Epithelial cell of prostate (primary cell): ENCODE results near the gene VIT.
"Not testable (repeated sequence)": the region's sequence is repeated elsewhere in the genome, so short reads cannot be mapped to it uniquely, and the experiment has no call there.

Experiments used
- DNase-seq: peaks from one replicate; pipeline ENCODE4 v3.0.0-alpha.2; 2011; ENCODE audit warnings: low read depth, low spot score
- H3K27ac ChIP-seq: fragments of 450-650 bp; 2 replicates; pipeline ENCODE4 v1.5.1; 2017; ENCODE audit warnings: mild to moderate bottlenecking

The VIT gene

DNA sequence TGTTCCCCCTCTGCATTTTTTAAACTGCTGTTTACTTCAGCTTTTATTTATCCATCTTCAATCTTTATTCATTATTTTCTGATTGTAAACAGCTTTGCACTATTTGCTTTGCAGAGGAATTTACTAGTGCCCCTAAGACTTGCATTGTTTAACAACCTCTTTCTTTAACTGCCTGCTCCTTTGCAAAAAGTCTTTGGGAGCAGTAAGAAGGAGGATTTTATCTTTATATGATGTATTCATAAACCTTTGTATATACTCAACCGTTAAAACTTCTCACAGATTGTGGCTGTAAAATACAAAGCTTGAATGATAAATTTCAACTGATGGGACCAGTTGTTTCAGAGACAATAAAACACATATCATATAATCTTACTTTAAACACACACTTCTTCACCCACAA lies 20.1 kb upstream of the VIT start:
- H3K27ac ChIP-seq, result no peak overlapping the region
- DNase-seq, result no peak

DNA sequence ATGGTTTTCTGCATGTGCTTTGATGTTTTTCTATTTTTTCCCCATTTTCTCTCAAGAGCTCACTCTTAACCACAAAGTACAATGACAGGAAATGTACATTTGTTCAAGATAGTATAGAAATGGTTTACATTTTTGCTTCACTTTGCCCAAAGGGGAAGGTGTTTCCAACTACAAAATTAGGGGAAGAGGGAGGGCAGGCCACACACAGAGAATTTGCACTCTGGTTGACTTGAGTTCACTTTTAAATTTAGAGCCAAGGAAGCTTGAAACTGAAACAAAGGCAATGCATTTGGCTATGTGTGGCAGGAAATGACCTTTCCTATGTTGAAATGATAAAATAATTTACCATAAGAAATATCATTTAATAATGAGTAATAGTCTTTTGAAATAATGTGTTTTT lies 19.1 kb upstream of the VIT start:
- H3K27ac ChIP-seq, result no peak overlapping the region

DNA sequence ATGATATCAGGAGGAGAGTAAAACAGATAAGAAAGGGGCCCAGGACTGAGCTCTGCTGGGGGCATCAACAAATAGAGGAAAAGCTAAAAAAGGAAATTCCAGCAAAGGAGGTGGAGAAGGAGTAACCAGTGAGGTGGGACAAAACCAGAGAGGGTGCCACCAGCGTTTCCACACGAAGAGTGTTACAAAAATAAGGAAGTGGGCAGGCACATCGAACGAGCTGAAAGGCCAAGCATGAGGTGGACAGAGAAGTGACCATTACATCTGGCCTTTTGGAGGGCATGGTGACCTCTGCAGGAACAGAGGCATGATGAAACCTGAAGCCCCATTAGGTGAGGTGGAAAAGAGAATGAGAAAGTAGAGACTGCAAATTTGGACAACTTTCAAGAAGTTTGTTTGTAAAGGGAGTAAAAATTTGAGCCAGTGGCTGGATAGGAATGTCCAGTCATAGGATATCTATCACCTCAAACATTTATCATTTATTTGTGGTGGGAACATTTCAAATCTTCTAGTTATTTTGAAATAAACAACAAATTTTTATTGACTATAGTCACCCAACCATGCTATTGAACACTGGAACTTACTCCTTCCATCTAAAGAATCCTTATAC lies 18.4 kb upstream of the VIT start:
- DNase-seq, result no peak
- H3K27ac ChIP-seq, result no peak overlapping the region

More for the DNA sequence above, 19.1 kb upstream of the VIT start:
- DNase-seq, result no peak

DNA sequence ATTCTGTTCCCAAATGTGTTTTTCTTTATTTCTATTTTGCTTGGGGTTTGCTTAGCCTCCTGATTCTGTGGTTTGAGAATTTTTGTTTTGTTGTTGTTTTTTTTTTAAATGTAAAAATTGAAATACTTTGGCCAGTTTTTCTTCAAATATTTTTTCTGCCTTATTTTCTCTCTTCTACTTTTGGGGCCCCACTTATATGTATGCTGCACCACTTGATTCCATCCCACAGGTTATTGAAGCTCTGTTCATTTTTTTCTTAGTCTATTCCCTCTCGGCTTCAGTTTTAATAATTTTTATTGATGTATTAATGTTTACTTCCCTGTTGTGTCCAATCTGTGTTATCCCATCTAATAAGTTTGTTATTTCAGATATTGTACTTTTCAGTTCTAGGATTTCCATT lies 17.7 kb upstream of the VIT start:
- DNase-seq, result no peak
- H3K27ac ChIP-seq, result no peak overlapping the region

DNA sequence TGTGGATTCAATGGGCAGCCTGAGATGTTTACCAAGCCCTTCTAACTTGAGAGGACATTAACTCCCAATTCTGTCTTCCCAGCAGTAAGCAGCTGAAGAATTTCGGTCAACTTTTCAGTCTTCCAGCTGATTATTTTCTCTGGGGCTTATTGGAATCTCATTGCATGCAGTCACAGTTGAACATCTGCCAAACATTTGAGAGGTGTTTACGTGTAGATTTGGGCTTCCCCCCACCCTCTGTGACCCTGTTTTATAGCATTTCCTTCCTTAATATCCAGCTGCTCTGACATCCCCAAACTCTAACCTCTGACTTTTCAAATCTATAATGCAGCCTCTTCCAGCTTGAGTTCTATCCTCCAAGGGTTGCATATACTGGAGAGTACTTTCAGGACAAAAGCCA lies 16.5 kb upstream of the VIT start:
- no peak for DNase-seq
- no peak overlapping the region for H3K27ac ChIP-seq

DNA sequence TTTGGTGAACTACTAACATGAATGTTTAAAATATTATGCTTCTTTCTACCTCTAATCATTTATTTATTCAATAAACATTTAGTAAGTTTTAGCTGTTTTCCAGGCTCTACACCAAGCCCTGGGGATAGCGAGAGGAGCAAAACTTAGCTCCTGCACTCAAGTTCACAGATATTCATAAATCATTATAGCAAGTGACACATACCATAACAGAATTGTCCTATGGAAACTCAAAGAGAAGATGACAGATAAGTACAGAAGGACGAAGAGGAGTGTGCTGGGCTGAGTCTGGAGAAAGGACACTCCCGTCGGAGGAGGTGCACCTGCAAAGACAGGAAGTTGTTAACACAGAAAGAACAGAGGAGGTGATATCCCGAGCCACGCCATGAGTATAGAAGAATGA lies 13.9 kb upstream of the VIT start:
- H3K27ac ChIP-seq, result no peak overlapping the region
- no peak for DNase-seq

DNA sequence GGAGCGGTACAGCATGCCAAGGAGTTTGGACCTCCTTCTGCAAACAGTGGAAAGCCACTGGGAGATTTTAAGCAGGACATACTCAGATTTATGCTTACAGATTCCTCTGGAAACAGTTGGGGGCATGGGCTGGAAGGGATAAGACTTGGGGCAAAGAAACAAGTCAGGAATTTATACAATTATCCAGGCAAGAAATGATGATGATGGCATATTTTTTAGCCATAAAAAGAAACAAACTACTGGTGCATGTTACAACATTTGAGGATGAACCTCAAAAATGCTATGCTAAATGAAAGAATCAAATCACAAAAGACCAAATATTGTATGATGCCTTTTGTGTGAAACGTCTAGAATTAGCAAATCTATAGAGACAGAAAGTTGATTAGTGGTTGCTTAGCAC lies 13.5 kb upstream of the VIT start:
- no peak overlapping the region for H3K27ac ChIP-seq
- no peak for DNase-seq

DNA sequence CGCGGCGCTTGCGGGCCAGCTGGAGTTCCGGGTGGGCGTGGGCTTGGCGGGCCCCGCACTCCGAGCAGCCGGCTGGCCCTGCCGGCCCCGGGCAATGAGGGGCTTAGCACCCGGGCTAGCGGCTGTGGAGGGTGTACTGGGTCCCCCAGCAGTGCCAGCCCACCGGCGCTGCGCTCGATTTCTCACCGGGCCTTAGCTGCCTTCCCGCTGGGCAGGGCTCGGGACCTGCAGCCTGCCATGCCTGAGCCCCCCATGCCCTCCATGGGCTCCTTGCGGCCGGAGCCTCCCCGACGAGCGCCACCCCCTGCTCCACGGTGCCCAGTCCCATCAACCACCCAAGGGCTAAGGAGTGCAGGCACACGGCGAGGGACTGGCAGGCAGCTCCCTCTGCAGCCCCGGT lies 8.2 kb upstream of the VIT start:
- not testable (repeated sequence) for DNase-seq, H3K27ac ChIP-seq

DNA sequence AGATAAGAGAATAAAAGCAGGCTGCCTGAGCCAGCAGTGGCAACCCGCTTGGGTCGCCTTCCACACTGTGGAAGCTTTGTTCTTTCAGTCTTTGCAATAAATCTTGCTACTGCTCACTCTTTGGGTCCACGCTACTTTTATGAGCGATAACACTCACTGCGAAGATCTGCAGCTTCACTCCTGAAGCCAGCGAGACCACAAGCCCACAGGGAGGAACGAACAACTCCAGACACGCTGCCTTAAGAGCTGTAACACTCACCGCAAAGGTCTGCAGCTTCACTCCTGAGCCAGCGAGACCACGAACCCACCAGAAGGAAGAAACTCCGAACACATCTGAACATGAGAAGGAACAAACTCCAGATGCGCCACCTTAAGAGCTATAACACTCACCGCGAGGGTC lies 7.5 kb upstream of the VIT start:
- H3K27ac ChIP-seq, DNase-seq: not testable (repeated sequence)

DNA sequence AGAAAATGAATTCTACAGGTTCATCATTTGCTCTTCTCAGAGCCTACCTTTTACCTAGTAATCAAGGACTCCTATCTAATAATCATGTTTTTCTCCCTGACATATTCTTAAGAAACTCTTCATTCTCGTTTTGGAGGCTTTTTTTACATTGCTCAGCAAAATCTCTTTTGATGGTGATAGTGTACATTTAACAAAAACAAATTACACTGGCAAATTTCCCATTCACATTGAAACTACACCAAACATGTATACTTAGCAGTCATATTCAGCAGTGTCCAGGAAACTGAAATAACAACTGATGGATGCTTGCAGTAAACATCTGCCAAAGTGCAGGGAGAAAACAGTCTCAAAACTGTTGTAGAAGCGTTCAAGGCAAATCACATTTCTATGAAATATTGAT lies 4.4 kb upstream of the VIT start:
- no peak overlapping the region for H3K27ac ChIP-seq
- no peak for DNase-seq

DNA sequence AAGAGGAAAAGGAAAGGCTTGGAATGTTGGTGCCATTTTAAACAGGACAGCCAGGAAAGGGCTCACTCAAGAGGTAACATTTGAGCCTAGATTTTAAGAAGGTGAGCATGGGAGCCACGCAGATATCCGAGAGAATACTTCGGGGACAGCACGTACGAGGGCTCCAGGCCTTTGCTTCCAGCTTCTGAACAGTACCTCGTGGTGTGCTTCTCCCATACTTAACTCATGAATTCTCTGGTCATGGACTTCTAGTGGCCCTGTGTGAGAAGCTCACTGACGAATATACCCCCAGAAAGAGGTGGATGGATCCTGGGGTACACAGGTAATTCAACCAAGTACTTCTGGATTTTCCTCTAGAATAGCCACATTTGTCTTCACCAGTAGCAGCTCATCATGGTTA lies 2.7 kb upstream of the VIT start:
- DNase-seq, result no peak
- H3K27ac ChIP-seq, result no peak overlapping the region

DNA sequence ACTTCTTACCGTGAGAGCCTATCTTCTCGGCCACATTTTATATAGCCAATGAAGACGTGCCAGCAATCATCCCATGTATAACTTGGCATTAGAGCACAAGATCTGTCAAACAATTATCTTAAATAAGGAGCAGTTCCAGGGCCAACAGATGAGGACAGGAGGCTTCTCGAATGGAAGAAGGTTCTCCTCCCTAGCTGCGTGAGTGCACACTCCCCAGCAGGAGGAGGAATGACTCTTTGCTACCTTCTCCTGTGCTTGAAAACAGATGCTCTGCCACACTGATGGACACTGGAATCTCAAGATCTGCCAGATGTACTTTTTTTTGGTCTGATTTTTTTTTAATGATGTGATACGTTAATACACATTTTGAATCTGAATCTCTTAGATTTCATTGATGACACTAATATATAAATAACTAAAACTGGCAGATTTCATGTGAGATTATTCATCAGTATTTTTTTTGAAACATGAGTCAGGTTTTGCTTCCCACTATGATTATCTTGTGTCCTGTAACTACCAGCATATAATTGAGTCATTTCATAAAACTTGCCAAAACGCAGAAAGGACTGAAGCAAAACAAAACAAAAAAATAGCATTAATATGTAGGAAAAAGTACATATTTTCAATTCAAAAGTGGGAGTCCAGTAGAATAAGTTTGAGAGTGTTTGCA lies 626 bp upstream of the VIT start:
- H3K27ac ChIP-seq, result no peak overlapping the region
- DNase-seq, result no peak

DNA sequence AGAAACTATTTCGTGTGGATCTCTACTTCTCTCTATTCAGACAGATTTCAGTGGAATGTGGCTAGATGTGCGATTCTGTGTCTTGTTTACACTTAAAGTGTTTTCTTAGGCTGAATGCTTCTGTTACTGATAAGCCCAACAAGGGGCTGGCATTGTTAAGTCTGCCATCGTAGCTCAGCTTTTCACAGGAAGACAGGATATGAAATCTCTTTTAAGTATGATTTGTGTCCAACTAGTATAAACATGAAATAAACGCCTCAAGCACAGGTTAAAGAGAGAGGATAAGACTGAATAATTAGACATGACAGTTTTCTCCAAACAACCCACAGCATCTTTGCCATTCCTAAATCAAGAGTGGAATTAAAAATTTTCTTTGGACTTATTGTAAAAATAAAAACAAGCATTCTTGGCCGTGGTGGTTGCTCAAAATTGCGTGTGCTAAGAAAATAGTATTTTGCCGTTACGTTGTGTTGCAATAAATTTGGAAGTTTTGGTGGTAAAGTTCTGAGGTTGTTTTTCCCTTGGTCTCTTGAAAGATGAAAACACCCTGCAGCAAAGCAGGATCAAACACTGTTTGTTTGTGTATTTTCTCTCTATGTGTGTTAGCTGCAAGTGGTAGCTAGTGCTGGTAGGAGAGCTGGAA lies 1.0 kb downstream of the VIT start:
- DNase-seq, result no peak
- no peak overlapping the region for H3K27ac ChIP-seq

DNA sequence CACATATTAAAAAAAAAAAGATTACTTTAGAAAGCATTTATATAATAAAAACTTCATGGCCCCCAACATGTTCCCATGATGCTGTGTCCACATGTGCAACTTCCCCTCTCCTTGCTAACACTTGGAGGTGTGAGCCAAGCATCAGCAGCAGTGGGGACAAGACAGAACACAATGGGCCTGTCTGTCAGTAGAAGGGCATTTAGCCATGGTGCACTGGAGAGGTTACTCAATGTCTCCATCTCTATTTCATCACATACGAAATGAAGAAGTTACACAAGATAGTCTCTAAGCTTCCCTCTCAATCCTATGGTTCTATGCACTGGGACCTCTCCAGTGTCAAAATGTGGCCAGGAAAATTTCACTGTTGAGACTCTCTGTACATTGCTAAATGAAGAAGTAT lies 2.5 kb downstream of the VIT start:
- DNase-seq, result no peak
- H3K27ac ChIP-seq, result no peak overlapping the region

DNA sequence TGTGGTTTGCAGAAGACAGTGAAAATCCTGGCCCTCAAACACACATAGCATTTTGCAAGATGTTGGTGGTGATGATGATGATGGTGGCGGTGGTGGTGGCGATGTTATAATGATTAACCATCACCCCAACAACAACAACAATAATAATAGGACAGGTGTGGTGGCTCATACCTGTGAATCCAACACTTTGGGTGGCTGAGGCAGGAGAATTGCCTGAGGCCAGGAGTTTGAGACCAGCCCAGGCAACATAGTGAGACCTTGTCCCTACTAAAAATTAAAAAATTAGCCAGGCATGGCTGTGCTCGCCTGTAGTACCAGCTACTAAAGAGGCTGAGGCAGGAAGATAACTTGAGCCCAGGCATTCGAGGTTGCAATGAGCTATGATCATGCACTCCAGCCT lies 3.8 kb downstream of the VIT start:
- no peak overlapping the region for H3K27ac ChIP-seq
- no peak for DNase-seq

DNA sequence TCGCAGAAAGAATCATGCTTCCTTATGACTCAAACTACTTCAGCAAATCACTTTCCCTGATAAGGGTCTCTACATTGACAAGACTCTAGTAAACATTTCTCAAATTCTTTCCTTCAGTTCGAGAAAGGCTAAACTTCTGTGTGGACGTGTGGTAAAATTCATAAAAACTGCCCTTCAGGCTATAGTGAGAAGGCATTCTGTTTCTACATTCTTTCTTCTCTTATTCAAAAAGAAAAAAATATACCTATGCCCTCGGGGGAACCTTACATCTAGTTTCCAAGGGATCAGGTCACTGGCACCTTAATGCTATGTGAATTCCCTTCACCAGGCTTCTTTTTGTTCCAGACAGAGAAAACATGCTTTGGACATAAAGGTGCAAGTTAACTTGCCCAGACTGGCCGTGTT lies 4.9 kb downstream of the VIT start:
- peak overlapping the region; percentile 36 for H3K27ac ChIP-seq
- peak; percentile 43 for DNase-seq

DNA sequence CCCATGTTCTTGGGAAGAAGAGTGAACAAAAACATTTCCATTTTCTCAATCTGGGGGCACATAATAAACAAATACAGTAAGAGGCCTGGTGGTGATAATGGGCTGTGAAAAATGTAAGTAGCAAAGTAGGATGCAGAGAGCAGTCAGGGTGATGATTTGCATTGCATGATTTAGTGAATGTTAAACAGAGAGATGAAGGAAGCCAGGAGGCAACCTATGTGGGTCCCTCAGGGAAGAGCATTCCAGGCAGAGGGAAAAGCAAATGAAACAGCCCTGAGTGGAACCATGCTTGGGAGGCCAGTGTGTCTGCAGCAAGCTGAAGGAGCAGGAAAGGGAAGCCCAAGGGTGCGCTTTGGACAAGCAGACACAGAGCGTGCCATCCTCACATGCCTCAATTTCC lies 5.4 kb downstream of the VIT start:
- no peak for DNase-seq
- H3K27ac ChIP-seq, result peak overlapping the region; percentile 36

DNA sequence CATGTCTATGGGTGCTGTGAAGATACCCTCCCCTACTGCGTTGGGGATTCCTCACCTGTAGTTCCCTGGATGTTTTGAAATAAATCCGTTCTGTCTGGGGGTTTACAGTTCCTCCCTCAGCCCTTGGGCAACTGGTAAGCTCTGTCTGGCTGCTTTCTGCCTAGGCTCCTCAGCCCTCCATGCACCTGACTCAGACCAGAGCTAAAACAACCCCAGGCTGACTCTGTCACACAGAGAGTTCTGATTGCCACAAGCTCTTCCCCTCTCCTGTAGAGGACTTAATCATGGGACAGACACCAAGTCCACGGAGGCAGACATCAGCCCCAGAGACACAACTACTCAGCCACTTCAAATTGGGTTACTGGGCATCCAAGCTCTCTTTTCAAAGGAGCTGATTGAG lies 6.3 kb downstream of the VIT start:
- H3K27ac ChIP-seq, result no peak overlapping the region

DNA sequence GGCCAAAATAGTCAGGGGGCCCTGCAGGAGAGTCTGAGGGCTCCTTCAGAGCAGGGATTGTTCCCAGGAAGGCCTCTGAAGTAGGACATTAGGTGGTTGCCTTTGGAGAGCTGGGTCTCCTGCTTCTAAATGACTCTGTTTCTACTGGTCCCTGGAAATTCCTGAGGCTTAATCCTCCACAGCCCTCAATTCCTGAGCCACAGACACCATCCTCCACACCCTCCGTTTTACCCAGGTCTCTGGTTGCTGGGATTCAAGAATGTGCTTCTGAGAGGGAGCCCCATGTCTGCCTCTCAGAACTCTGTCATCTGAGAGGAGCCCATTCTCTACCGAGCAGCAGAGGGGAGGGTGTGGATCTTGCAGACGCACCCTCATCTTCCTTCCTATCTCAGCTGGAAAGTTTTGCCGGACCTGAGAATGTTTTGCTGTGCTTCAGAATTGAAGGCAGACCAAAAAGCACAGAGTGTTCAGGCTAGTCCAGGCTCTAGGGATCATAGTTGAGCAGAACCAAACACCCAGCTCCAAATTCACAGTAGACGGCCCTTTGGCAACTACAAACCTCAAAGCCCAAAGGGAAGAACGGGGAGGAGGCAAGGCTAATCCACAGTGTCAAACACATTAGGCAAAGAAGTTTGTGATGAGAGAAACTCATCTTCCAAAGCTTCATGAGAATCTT lies 8.1 kb downstream of the VIT start:
- DNase-seq, result no peak
- no peak overlapping the region for H3K27ac ChIP-seq

More for the DNA sequence above, 6.3 kb downstream of the VIT start:
- DNase-seq, result no peak

DNA sequence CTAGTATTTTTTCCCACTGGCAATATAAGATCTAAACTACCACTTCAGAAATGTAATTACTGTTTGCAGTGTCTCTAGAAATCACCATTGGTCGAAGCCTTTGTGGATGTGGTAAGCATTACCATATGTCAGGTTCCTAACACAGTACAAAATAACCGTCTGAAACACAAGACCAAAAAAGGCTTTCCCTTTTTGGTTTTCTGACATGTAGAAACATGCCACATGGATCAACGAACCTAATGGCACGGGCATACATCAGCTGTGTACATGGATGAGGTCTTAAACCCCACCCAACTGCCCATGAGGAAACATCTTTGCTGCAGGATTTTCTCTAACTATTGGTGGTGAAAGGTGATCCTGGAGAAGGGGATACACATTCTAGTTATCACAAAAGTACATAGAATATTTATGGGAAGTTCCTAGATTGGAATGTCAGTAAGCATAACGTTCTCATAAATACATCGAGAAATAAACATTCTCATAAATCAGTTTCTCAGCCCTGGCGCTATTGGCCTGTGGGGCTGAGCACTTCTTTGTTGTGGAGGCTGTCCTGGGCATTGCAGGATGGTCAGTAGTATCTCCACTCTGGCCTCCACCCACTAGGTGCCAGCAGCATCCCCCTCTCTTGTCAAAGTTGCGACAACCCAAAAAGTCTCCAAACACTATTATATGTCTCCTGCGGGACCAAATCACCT lies 9.0 kb downstream of the VIT start:
- no peak overlapping the region for H3K27ac ChIP-seq
- DNase-seq, result no peak
